Stimulated activated CD8-positive, alpha-beta memory T cell treated with anti-CD3 and anti-CD28 coated beads, Interleukin-4, amount 100 ng/mL, for 48 hours (primary cell): ENCODE data around the gene LHB.
"Not testable (repeated sequence)": the region's sequence is repeated elsewhere in the genome, so short reads cannot be mapped to it uniquely, and the experiment has no call there.

Source experiments
- DNase-seq: peaks from one replicate; pipeline ENCODE4 v3.0.0-alpha.2; 2020

LHB gene

GRCh38 chr19:49017041-49017665, at the start of gene LHB:
Gene LHB (minus strand): TSS chr19:49017091. CDS start chr19:49017081, 10 bp downstream.
- no peak for DNase-seq

GRCh38 chr19:49065905-49066512, 49.1 kb upstream of the LHB start:
- DNase-seq: no peak

GRCh38 chr19:49064768-49065611, 48.1 kb upstream of the LHB start, which contains the start of gene NTF4:
Gene NTF4 (minus strand): TSS chr19:49064818. CDS start chr19:49061997, 2,821 bp downstream.
- DNase-seq: no peak

- DNase-seq: no peak
Measured at GRCh38 chr19:49064029-49064629, 47.2 kb upstream of the LHB start.

- DNase-seq: no peak
Measured at GRCh38 chr19:49061445-49061844, 44.6 kb upstream of the LHB start.

GRCh38 chr19:49061000-49061399, 44.1 kb upstream of the LHB start:
- no peak for DNase-seq

- DNase-seq: no peak
Measured at GRCh38 chr19:49059053-49059452, 42.2 kb upstream of the LHB start.

GRCh38 chr19:49058562-49058961, 41.7 kb upstream of the LHB start:
- DNase-seq: peak; percentile 54

GRCh38 chr19:49057636-49058234, 40.8 kb upstream of the LHB start, which contains the start of gene CGB7:
Gene CGB7 (minus strand): TSS chr19:49057749. CDS start chr19:49055375, 2,374 bp downstream.
- peak; percentile 74 for DNase-seq

- not testable (repeated sequence) for DNase-seq
Measured at GRCh38 chr19:49056902-49057596, 40.2 kb upstream of the LHB start.

- DNase-seq: peak; percentile 73
Measured at GRCh38 chr19:49056101-49056901, 39.4 kb upstream of the LHB start.

- DNase-seq: not testable (repeated sequence)
Measured at GRCh38 chr19:49050376-49051033, 33.6 kb upstream of the LHB start.

- DNase-seq: not testable (repeated sequence)
Measured at GRCh38 chr19:49049834-49050233, 32.9 kb upstream of the LHB start.

- not testable (repeated sequence) for DNase-seq
Measured at GRCh38 chr19:49049011-49049410, 32.1 kb upstream of the LHB start, which contains the start of gene CGB8. Gene CGB8 (minus strand): TSS chr19:49049111. CDS start chr19:49048739, 372 bp downstream.

GRCh38 chr19:49043548-49043947, 26.7 kb upstream of the LHB start, which contains the start of gene CGB5:
Gene CGB5 (plus strand): TSS chr19:49043848. CDS start chr19:49044210, 362 bp downstream.
- DNase-seq: not testable (repeated sequence)

GRCh38 chr19:49042666-49043065, 25.8 kb upstream of the LHB start:
- DNase-seq: not testable (repeated sequence)

GRCh38 chr19:49042177-49042576, 25.3 kb upstream of the LHB start:
- DNase-seq: no peak

- DNase-seq: not testable (repeated sequence)
Measured at GRCh38 chr19:49039736-49040135, 22.8 kb upstream of the LHB start.

GRCh38 chr19:49038557-49039276, 21.8 kb upstream of the LHB start:
- not testable (repeated sequence) for DNase-seq

GRCh38 chr19:49038111-49038510, 21.2 kb upstream of the LHB start:
- not testable (repeated sequence) for DNase-seq
